GM04504 (cell line): ENCODE measurements around the gene TGFBR3.
"Not testable (repeated sequence)": the region's sequence is repeated elsewhere in the genome, so short reads cannot be mapped to it uniquely, and the experiment has no call there.

Experiments used
- DNase-seq: peaks from one replicate; pipeline ENCODE4 v3.0.0-alpha.2; 2012; ENCODE audit warnings: low read depth

Gene TGFBR3

GRCh38 chr1:91682882-91683597 lies 202.9 kb downstream of the TGFBR3 start:
- no peak for DNase-seq

GRCh38 chr1:91680556-91681155 lies 205.3 kb downstream of the TGFBR3 start:
- no peak for DNase-seq

DNA sequence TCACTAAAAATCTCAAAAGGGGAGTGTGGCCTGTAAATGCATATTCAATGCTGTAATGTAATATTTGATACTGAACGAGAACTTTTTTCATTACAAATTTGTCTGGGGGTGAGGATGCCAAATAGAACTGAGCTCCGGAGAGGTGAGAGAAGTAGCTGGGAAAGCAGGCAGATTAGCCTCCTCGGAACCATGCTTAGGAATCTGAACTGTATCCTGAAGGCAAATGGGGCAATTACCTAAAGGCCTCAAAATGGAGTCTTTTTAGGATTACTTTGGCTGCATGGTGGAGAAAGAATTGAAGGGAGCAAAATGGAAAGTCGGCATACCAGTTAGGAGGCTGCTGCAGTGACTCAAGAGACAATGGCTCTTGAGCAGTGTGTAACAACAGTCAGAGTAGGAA lies 206.5 kb downstream of the TGFBR3 start:
- DNase-seq = no peak

DNA sequence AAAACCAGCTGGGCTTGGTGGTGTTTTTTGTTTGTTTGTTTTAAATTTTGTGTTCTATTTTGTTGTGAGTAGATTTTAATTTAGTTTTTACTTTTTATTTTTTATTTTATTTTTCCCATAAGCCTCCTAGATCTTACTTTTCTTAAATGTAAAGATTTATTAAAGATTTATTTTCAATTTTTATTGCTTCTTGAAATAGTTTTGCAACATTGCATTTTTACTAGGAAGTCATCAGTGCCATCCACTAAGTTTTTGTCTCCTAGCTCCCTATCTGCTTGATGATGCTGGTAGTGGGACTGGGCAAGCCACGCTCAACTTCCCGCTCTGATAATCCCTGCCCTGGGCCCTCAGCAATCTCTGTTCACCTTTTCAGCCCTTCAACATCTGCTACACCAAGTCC lies 209.9 kb downstream of the TGFBR3 start:
- no peak for DNase-seq

- no peak for DNase-seq
Measured at GRCh38 chr1:91674107-91674506, 211.8 kb downstream of the TGFBR3 start.

DNA sequence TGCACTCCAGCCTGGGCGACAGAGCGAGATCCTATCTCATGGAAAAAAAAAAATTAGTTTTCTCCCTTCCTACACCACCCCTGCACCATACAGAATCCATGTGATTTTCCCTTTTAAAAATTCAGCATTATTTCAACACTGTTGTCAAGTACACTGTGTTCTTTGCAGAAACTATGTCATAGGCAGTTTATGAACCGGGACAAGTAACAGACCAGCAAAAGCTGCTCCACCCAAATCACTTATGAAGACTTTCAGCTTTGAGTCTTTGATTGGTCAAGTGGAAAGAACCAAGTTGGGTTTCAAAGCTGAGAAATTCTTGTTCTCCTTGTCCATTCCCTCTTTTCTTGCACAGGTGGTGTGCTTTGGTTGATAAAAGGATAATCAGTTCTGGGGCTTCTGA lies 212.3 kb downstream of the TGFBR3 start:
- DNase-seq = no peak

DNA sequence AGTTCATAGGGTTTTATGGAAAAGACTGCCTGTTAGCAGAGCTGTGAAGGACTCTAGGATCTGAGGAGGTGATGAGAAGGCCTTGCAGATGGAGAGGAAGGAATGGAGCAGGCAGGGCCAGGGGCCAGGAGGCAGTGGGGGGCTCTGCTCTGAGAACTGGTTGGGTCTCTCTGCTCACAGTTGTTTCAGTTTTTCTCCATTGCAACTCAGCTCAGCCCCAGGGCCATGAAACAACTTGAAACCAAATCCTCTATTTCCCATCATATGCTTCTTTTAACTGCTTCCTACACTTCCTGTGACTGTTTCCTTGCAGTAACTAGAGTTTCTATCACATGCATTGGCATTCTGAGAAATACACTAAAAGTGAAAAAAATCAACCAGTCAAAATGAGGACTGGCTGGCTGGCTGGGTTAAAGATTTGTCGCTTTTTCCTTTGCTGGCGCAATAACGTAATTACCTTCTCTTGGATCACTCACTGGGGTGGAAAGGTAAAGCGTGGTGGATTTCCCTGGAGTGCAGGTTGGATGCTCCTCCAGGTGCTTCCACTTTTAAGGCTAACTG lies 213.3 kb downstream of the TGFBR3 start:
- DNase-seq = no peak

DNA sequence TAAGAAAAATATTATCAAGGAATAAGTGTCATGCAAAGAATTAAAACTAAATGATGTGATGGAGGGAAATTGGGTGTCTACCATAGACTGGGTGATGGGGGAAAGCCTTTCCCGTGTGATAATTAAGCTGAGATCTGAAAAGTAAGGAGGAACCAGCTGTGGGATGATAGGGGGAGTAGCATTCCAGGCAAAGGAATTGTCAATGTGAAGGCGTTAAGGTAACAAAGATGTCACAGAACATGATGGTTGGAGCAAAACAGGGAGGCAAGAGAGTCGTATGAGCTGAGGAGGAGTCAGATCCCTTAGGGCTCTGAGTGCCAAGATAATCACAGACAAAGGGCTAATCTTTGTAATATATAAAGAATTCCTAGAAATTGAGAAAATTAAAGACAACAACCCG lies 215.2 kb downstream of the TGFBR3 start:
- DNase-seq = no peak

DNA sequence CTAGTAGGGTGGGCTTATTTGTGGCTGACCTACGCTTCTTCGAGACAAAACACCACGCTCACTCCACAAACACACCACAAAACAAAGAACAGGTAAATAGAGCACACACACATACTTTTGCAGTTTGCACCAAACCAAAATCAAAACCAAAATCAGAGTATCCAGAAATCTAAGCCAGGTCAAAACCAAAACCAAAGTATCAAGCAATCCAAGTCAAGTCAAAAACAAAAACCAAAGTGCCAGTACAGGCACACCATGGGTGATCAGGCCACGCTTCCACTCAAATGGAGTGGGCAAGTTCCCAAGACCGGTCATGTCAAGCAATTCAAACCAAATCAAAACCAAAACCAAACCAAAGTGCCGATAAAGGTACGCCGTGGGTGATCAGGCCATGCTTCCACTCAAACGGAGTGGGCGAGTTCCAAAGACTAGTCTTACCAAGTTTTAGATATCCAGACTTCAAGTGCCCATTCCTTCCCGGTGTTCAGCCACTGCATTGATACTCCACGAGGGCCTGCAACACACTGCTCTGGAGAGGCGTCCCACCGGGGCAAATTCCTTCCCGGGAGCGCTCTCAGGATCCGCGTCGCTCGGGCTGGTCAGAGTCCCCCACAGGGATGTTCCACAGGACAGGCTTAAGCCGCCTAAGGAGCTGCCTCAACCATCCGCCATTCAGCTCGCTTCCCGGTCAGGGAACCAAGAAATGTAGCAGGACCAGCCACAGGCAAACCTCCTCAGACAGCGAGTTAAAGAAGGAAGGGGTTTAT lies 216.2 kb downstream of the TGFBR3 start:
- DNase-seq = no peak

GRCh38 chr1:91666651-91667050 lies 219.3 kb downstream of the TGFBR3 start:
- DNase-seq = not testable (repeated sequence)

DNA sequence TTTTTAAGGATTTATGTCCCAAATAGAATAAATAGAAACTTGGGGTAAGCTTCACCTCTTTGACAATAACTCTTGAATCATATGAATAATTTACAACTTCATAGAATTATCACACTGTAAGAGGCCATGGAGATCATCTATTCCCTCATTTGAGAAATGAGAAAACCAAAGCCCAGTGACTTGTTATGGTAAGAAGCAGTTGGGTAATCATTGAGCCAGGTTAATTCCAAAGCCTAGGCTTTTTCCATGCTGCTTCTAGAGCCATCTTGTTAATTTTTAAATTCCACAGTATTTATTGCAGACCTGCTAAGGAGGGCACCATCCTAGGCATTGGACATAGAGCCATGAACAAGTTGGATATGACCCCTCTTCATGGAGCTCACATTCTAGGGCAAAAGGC lies 224.8 kb downstream of the TGFBR3 start:
- DNase-seq = no peak

DNA sequence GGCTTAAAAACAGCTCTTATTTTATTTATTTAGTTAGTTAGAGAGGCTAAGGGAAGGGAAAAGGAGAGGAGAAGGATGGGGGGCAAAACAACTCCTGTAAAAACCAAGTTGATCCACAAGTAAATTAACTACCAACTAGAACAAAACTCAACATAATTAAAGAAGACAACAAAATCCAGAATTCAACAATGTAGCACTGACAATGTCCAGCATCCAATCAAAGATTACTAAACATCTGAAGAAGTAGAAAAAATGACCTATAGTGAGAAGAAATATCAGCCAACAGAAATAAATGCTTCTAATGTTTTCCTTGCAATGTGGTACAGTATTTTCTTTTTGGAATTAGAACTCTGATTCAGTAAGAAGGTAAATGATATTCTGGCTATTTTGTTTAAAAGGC lies 225.2 kb downstream of the TGFBR3 start:
- DNase-seq = no peak

GRCh38 chr1:91655912-91656449 lies 230.0 kb downstream of the TGFBR3 start:
- no peak for DNase-seq

DNA sequence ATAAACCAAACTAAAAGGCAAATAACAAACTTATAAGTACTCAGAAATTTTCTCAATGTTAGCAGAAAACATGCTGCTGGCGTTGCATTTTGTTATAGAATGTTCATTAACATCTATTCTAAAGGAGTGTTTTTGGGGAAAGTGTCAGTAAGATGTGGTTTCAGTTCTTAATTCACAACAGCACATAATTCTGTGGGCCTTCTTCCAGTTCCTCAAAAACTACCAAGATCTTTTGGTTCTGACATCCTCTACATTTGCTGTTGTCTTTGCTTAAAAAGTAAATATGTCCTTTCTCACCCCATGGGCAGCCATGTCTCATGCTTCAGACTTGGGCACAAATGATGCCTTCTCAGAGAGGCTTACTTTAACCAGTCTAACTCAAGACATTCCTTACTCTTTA lies 232.8 kb downstream of the TGFBR3 start:
- no peak for DNase-seq

- DNase-seq = no peak
Measured at GRCh38 chr1:91651661-91652071, 234.3 kb downstream of the TGFBR3 start.

GRCh38 chr1:91651243-91651642 lies 234.7 kb downstream of the TGFBR3 start:
- DNase-seq = no peak

DNA sequence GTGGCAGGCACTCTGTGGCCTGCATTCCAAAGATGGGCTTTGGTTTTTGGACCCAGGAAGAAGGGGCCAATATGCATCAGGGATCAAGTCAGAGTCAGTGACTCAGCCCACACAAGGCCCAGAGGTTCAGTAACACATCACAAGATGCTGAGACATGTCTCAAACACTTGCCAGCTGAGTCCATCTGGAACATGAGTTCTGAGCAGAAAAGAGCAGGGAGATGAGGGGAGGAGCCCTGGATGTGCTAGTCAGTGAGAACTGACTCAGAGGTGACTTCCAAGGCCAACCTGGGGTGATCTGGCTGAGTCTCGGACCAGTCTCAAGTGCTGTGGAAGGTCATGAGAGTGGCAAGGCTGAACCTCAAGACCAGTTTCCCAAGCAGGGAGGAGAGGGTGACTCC lies 235.2 kb downstream of the TGFBR3 start:
- peak; percentile 99 for DNase-seq

- DNase-seq = no peak
Measured at GRCh38 chr1:91647061-91647460, 238.9 kb downstream of the TGFBR3 start.

DNA sequence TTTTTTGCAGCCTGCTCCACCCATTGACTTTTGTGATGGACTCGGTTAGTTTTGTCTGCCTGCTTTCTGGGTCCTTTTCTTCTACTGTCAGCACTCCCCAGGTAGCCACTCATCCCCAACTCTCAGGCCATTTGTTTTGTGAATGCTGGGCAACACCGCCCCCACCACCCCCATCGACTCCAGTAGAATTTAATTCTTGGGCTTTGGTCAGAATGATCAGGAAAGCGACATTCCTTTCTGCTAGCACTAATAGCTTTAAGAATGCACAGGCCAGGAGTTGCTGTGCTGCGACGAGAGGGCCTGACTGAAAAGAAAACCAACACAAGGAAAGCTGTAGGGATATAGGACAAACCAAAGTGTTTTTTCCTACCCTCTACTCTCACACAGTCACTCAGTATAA lies 240.9 kb downstream of the TGFBR3 start:
- no peak for DNase-seq

DNA sequence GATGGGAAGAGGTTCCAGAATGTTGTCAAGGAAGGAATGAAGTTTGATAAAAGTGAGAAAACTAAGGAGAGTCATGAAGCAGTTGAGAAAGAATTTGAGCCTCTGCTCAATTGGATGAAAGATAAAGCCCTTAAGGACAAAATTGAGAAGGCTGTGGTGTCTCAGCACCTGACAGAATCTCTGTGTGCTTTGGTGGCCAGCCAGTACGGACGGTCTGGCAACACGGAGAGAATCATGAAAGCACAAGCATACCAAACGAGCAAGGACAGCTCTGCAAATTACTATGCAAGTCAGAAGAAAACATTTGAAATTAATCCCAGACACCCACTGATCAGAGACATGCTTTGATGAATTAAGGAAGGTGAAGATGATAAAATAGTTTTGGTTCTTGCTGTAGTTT lies 242.5 kb downstream of the TGFBR3 start:
- DNase-seq = no peak

DNA sequence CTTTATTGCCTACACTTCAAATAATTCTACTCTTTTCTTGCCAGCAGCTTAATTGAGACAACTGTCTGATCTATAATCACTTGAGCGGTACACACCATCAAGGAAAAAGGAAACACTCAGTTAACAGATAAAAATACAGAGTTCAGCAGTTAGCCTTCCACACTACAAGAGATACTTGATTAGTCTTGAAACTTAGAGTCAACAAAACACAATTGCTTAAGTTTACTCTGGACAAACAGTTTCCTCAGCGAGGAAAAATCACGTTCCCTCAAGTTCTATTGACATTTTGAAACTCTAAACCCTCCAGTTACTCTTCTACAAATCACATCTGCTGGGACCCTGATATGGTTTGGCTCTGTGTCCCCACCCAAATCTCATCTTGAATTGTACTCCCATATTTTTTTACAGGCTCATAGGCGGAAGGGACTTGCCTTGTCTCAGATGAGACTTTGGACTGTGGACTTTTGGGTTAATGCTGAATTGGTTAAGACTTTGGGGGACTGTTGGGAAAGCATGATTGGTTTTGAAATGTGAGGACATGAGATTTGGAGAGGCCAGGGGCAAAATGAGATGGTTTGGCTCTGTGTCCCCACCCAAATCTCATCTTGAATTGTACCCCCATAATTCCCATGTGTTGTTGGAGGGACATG lies 244.9 kb downstream of the TGFBR3 start:
- DNase-seq = no peak

- no peak for DNase-seq
Measured at GRCh38 chr1:91637539-91637994, 248.4 kb downstream of the TGFBR3 start.
